ENCODE data around the gene HES1.

GRCh38 chr3:194174406-194174805 is 38.5 kb downstream of the HES1 start:
- TF ChIP-seq EZH2 (IDR thresholded peaks at IDR 0.05; ENCODE audit: borderline replicate concordance, insufficient read depth, low read length, poor library complexity, severe bottlenecking) (no peak), CTCF (IDR thresholded peaks at IDR 0.05; ENCODE audit: poor library complexity, severe bottlenecking) (no peak), REST (IDR thresholded peaks at IDR 0.05; ENCODE audit: borderline replicate concordance) (no peak), EP300 (conservative IDR thresholded peaks at IDR 0.05; ENCODE audit: poor library complexity, severe bottlenecking) (no peak), POLR2AphosphoS5 (IDR thresholded peaks at IDR 0.05) (no peak), RAD21 (conservative IDR thresholded peaks at IDR 0.05) (no peak)

Measured in neural cell (in vitro differentiated cells).